Neuronal stem cell (in vitro differentiated cells): Measurements from ENCODE around the gene TMPRSS15.

ENCODE experiments used
- DNase-seq: peaks from one replicate; pipeline ENCODE4 v3.0.0-alpha.2; 2013; ENCODE audit warnings: low spot score
- H2AFZ ChIP-seq: one replicate; pipeline ENCODE4 v1.6.1; 2013; ENCODE audit warnings: mild to moderate bottlenecking, low read length, inconsistent platforms
- H2AK5ac ChIP-seq: 2 replicates; pipeline ENCODE4 v1.6.1; 2013; ENCODE audit warnings: low read depth, mild to moderate bottlenecking, inconsistent platforms, low read length, moderate library complexity, mixed read lengths
- H2BK120ac ChIP-seq: 2 replicates; pipeline ENCODE4 v1.6.1; 2013; ENCODE audit warnings: low read depth, mild to moderate bottlenecking, inconsistent platforms, low read length, moderate library complexity, mixed read lengths
- H2BK12ac ChIP-seq: one replicate; pipeline ENCODE4 v1.6.1; 2013; ENCODE audit warnings: low read length, inconsistent platforms
- H2BK15ac ChIP-seq: 2 replicates; pipeline ENCODE4 v1.6.1; 2013; ENCODE audit warnings: mild to moderate bottlenecking, low read length, inconsistent platforms, mixed read lengths
- H2BK5ac ChIP-seq: one replicate; pipeline ENCODE4 v1.6.1; 2013; ENCODE audit warnings: inconsistent platforms, mild to moderate bottlenecking, low read length, moderate library complexity
- H3K14ac ChIP-seq: one replicate; pipeline ENCODE4 v1.6.1; 2013; ENCODE audit warnings: low read length, inconsistent platforms
- H3K18ac ChIP-seq: 2 replicates; pipeline ENCODE4 v1.6.1; 2013; ENCODE audit warnings: low read length, inconsistent platforms
- H3K23ac ChIP-seq: 2 replicates; pipeline ENCODE4 v1.6.1; 2013; ENCODE audit warnings: low read depth, mild to moderate bottlenecking, mixed read lengths, low read length, inconsistent platforms; ENCODE audit not compliant: poor library complexity
- H3K27ac ChIP-seq: replicated peaks from 3 replicates; pipeline ENCODE4 v1.5.1; 2013; ENCODE audit warnings: low read length, inconsistent platforms
- H3K27me3 ChIP-seq, 3 experiments: 2 replicates each; pipeline ENCODE4 v1.6.1; 2013; ENCODE audit warnings: low read length in 3 of 3, mild to moderate bottlenecking in 2 of 3, inconsistent platforms in 1 of 3, low read depth in 1 of 3, mixed read lengths in 1 of 3, moderate library complexity in 1 of 3; ENCODE audit not compliant: control insufficient read depth in 3 of 3, insufficient read depth in 3 of 3
- H3K36me3 ChIP-seq, 2 donors: replicated peaks in 1 of 2; 2 replicates each; pipeline ENCODE4 v1.6.1; 2013; ENCODE audit warnings: low read length in 2 of 2; ENCODE audit not compliant: control insufficient read depth in 2 of 2, insufficient read depth in 2 of 2
- H3K4ac ChIP-seq: 2 replicates; pipeline ENCODE4 v1.6.1; 2013; ENCODE audit warnings: inconsistent platforms, mild to moderate bottlenecking, low read length, moderate library complexity
- H3K4me1 ChIP-seq, 2 donors: 1 replicate in 1 of 2; 2 replicates in 1 of 2; pipeline ENCODE4 v1.6.1; 2013; ENCODE audit warnings: low read length in 2 of 2, low read depth in 1 of 2; ENCODE audit not compliant: control insufficient read depth in 2 of 2, insufficient read depth in 1 of 2
- H3K4me2 ChIP-seq: one replicate; pipeline ENCODE4 v1.6.1; 2013; ENCODE audit warnings: mild to moderate bottlenecking, low read length, inconsistent platforms; ENCODE audit not compliant: insufficient read depth, poor library complexity, severe bottlenecking
- H3K4me3 ChIP-seq, 2 donors: 2 replicates each; pipeline ENCODE4 v1.5.1; 2013; ENCODE audit warnings: low read length in 2 of 2, mild to moderate bottlenecking in 2 of 2, inconsistent platforms in 1 of 2, moderate library complexity in 1 of 2
- H3K79me1 ChIP-seq: one replicate; pipeline ENCODE4 v1.6.1; 2013; ENCODE audit warnings: low read depth, mild to moderate bottlenecking, inconsistent platforms, low read length, moderate library complexity
- H3K9ac ChIP-seq: one replicate; pipeline ENCODE4 v1.6.1; 2013; ENCODE audit warnings: mild to moderate bottlenecking, low read depth, low read length, inconsistent platforms; ENCODE audit not compliant: poor library complexity
- H3K9me3 ChIP-seq, 2 donors: replicated peaks in 1 of 2; 2 replicates each; pipeline versions ENCODE3 to v1.6.1; 2013; ENCODE audit warnings: low read length in 2 of 2, mild to moderate bottlenecking in 2 of 2, inconsistent platforms in 1 of 2, low read depth in 1 of 2, mixed read lengths in 1 of 2, moderate library complexity in 1 of 2; ENCODE audit not compliant: control insufficient read depth in 2 of 2, insufficient read depth in 1 of 2
- H4K8ac ChIP-seq: one replicate; pipeline ENCODE4 v1.6.1; 2013; ENCODE audit warnings: low read depth, mild to moderate bottlenecking, inconsistent platforms, low read length, moderate library complexity
- H4K91ac ChIP-seq: one replicate; pipeline ENCODE4 v1.6.1; 2013; ENCODE audit warnings: low read length, low read depth, mild to moderate bottlenecking, inconsistent platforms; ENCODE audit not compliant: poor library complexity
- WGBS, 2 donors: extraction: QIAGEN DNeasy Blood & Tissue Kit; methylation state at CpG; one replicate each; pipeline ENCODE4 v1.1.7; 2013; ENCODE audit warnings: missing lambda C conversion rate in 2 of 2, mixed read lengths in 1 of 2; ENCODE audit not compliant: insufficient read length in 2 of 2, insufficient replicate concordance in 1 of 2; ENCODE audit errors: extremely low coverage in 2 of 2; 5-methylcytosine and 5-hydroxymethylcytosine counted together

The TMPRSS15 gene

GRCh38 chr21:18228060-18228739 is 175.4 kb downstream of the TMPRSS15 start:
- Histone ChIP-seq H2BK12ac (no peak overlapping the region), H3K4me2 (no peak overlapping the region), H3K14ac (no peak overlapping the region), H3K4ac (no peak overlapping the region), H3K18ac (no peak overlapping the region), H3K79me1 (no peaks in the 10 kb centered on the region), H4K8ac (no peak overlapping the region), H3K27me3 (no peaks in the 10 kb centered on the region), H3K4me3 (no peak overlapping the region), H3K9me3 (no peaks in the 10 kb centered on the region), H4K91ac (no peak overlapping the region), H3K36me3 (no peaks in the 10 kb centered on the region), H3K9ac (no peak overlapping the region), H2BK15ac (no peak overlapping the region), H2BK5ac (no peak overlapping the region), H2BK120ac (no peak overlapping the region), H3K27ac (no peak overlapping the region), H3K23ac (no peak overlapping the region), H3K4me1 (peaks cover 0 to 2% of the 10 kb centered on the region in 2 donors), H2AK5ac (no peak overlapping the region), H2AFZ (no peak overlapping the region)
- WGBS, 2 donors, result no CpG with 5 or more reads among the region's 5 CpGs
- no peak for DNase-seq

GRCh38 chr21:18222346-18222745 is 181.2 kb downstream of the TMPRSS15 start:
- Histone ChIP-seq H3K18ac (no peak overlapping the region), H3K14ac (no peak overlapping the region), H3K27me3 (no peaks in the 10 kb centered on the region), H3K79me1 (no peaks in the 10 kb centered on the region), H4K91ac (no peak overlapping the region), H3K4ac (no peak overlapping the region), H3K4me2 (no peak overlapping the region), H2AFZ (no peak overlapping the region), H3K9ac (no peak overlapping the region), H3K4me1 (no peaks in the 10 kb centered on the region), H4K8ac (no peak overlapping the region), H2BK5ac (no peak overlapping the region), H2BK120ac (no peak overlapping the region), H3K36me3 (no peaks in the 10 kb centered on the region), H3K23ac (no peak overlapping the region), H2BK15ac (no peak overlapping the region), H3K9me3 (no peaks in the 10 kb centered on the region), H2BK12ac (no peak overlapping the region), H2AK5ac (no peak overlapping the region), H3K27ac (no peak overlapping the region), H3K4me3 (no peak overlapping the region)
- DNase-seq, result no peak
- no CpG with 5 or more reads among the region's 1 CpG for WGBS, 2 donors

- Histone ChIP-seq H3K27me3 (no peaks in the 10 kb centered on the region), H3K4ac (no peak overlapping the region), H3K36me3 (no peaks in the 10 kb centered on the region), H3K4me3 (no peak overlapping the region), H2AFZ (no peak overlapping the region), H3K9ac (no peak overlapping the region), H3K14ac (no peak overlapping the region), H2BK5ac (no peak overlapping the region), H3K4me2 (no peak overlapping the region), H3K18ac (no peak overlapping the region), H3K79me1 (no peaks in the 10 kb centered on the region), H2BK15ac (no peak overlapping the region), H2BK12ac (no peak overlapping the region), H3K9me3 (no peaks in the 10 kb centered on the region), H3K27ac (no peak overlapping the region), H3K23ac (no peak overlapping the region), H2AK5ac (no peak overlapping the region), H3K4me1 (no peaks in the 10 kb centered on the region), H2BK120ac (no peak overlapping the region), H4K8ac (no peak overlapping the region), H4K91ac (no peak overlapping the region)
- no peak for DNase-seq
Observed at GRCh38 chr21:18220498-18220897, 183.1 kb downstream of the TMPRSS15 start.
